ENCODE measurements around the gene ZNF614.

- TF ChIP-seq POLR2A (IDR thresholded peaks at IDR 0.05; ENCODE audit: low read depth, low read length) (no peak), POLR2AphosphoS5 (IDR thresholded peaks at IDR 0.05; ENCODE audit: low read depth, low read length) (no peak), TAF1 (IDR thresholded peaks at IDR 0.05; ENCODE audit: borderline replicate concordance, low read depth, low read length) (no peak)
Measured at GRCh38 chr19:52039169-52039568, 11.0 kb upstream of the ZNF614 start.

Measured in GM12892 (cell line).